ENCODE measurements around the gene ASXL1. TPM values are rescaled to one million over a fixed set of nuclear protein-coding genes. Genes with fewer than 3 reads are reported as not detected.

ASXL1 gene
- total RNA-seq, 1 donor from 2014 or later: 79.1 TPM

GRCh38 chr20:32453467-32454163 is 95.5 kb downstream of the ASXL1 start:
- H3K9me3 ChIP-seq: no peaks in the 10 kb centered on the region
- H3K27me3 ChIP-seq: no peaks in the 10 kb centered on the region
- H3K27ac ChIP-seq: no peak overlapping the region
- DNase-seq: peak; percentile 53
- no peak for TF ChIP-seq CTCF (IDR thresholded peaks at IDR 0.05)
- intact Hi-C loops (cut with DNase I): no loop called here
- no peak overlapping the region for H3K4me3 ChIP-seq
- H3K36me3 ChIP-seq: peaks cover 30% of the 10 kb centered on the region
- ATAC-seq: no peak
- peaks cover 37% of the 10 kb centered on the region for H3K4me1 ChIP-seq

- intact Hi-C loops (cut with DNase I): no loop called here
- TF ChIP-seq CTCF (IDR thresholded peaks at IDR 0.05): no peak
- H3K9me3 ChIP-seq: no peaks in the 10 kb centered on the region
- ATAC-seq (no peak), DNase-seq (peak; percentile 58)
- H3K4me1 ChIP-seq: peaks cover 31% of the 10 kb centered on the region
- H3K27me3 ChIP-seq: no peaks in the 10 kb centered on the region
- no peak overlapping the region for H3K4me3 ChIP-seq
- no peak overlapping the region for H3K27ac ChIP-seq
- peaks cover 30% of the 10 kb centered on the region for H3K36me3 ChIP-seq
These were observed 96.3 kb downstream of the ASXL1 start for GRCh38 chr20:32454164-32455145.

- H3K4me3 ChIP-seq: no peak overlapping the region
- peaks cover 23% of the 10 kb centered on the region for H3K4me1 ChIP-seq
- peaks cover 26% of the 10 kb centered on the region for H3K36me3 ChIP-seq
- intact Hi-C loops (cut with DNase I): no loop called here
- no peaks in the 10 kb centered on the region for H3K9me3 ChIP-seq
- no peak overlapping the region for H3K27ac ChIP-seq
- no peak for TF ChIP-seq CTCF (IDR thresholded peaks at IDR 0.05)
- ATAC-seq: no peak
- peak; percentile 45 for DNase-seq
- H3K27me3 ChIP-seq: no peaks in the 10 kb centered on the region
These were observed 97.2 kb downstream of the ASXL1 start for GRCh38 chr20:32455171-32455900.

- H3K4me3 ChIP-seq: no peak overlapping the region
- no peaks in the 10 kb centered on the region for H3K27me3 ChIP-seq
- peaks cover 15% of the 10 kb centered on the region for H3K4me1 ChIP-seq
- DNase-seq (no peak), ATAC-seq (no peak)
- H3K27ac ChIP-seq: no peak overlapping the region
- H3K9me3 ChIP-seq: no peaks in the 10 kb centered on the region
- peaks cover 22% of the 10 kb centered on the region for H3K36me3 ChIP-seq
- TF ChIP-seq CTCF (IDR thresholded peaks at IDR 0.05): no peak
- intact Hi-C loops (cut with DNase I): no loop called here
These were observed 98.0 kb downstream of the ASXL1 start for GRCh38 chr20:32455901-32456701.

Data from upper lobe of right lung (tissue), 1 donor.